ENCODE measurements around the gene FRMD4B. TPM values are rescaled to one million over a fixed set of nuclear protein-coding genes. Genes with fewer than 3 reads are reported as not detected.
A peak's percentile ranks its signal among the peaks of the same experiment; 100 is the strongest.

The FRMD4B gene
- total RNA-seq, 2 donors from 2014 or later, result 27.1 to 38.3 TPM

- Mint-ChIP-seq H3K27ac (no peak overlapping the region), H3K4me1 (ENCODE audit: low read depth in 2 of 2) (peaks cover 4 to 13% of the 10 kb centered on the region in 2 donors), H3K9me3 (no peaks in the 10 kb centered on the region), H3K27me3 (peaks cover 8 to 11% of the 10 kb centered on the region in 2 donors), H3K36me3 (no peaks in the 10 kb centered on the region), H3K4me3 (no peak overlapping the region)
- ATAC-seq (no peak), DNase-seq (ENCODE audit: low spot score) (no peak)
These were observed 3.8 kb upstream of the FRMD4B start for GRCh38 chr3:69389520-69390248.

GRCh38 chr3:69388241-69388640, 2.4 kb upstream of the FRMD4B start:
- DNase-seq (ENCODE audit: low spot score) (no peak), ATAC-seq (no peak)
- no peak overlapping the region for H3K4me3 Mint-ChIP-seq
- H3K36me3 Mint-ChIP-seq, result no peaks in the 10 kb centered on the region
- H3K27me3 Mint-ChIP-seq, result peaks cover 11% of the 10 kb centered on the region in 2 donors
- H3K27ac Mint-ChIP-seq, result no peak overlapping the region
- H3K9me3 Mint-ChIP-seq, result no peaks in the 10 kb centered on the region
- H3K4me1 Mint-ChIP-seq (ENCODE audit: low read depth in 2 of 2), result peaks cover 7 to 16% of the 10 kb centered on the region in 2 donors

GRCh38 chr3:69386556-69387385, 883 bp upstream of the FRMD4B start:
- ATAC-seq (peak in 1 of 2 donors; percentile 10), DNase-seq (ENCODE audit: low spot score) (no peak)
- peaks cover 5 to 6% of the 10 kb centered on the region in 2 donors for H3K27me3 Mint-ChIP-seq
- H3K27ac Mint-ChIP-seq, result no peak overlapping the region
- H3K36me3 Mint-ChIP-seq, result no peaks in the 10 kb centered on the region
- H3K4me1 Mint-ChIP-seq (ENCODE audit: low read depth in 2 of 2), result peaks cover 7 to 16% of the 10 kb centered on the region in 2 donors
- H3K4me3 Mint-ChIP-seq, result peak overlapping the region; percentile 85
- H3K9me3 Mint-ChIP-seq, result no peaks in the 10 kb centered on the region

- no peak overlapping the region for H3K27ac Mint-ChIP-seq
- peaks cover 0 to 3% of the 10 kb centered on the region in 2 donors for H3K27me3 Mint-ChIP-seq
- H3K4me3 Mint-ChIP-seq, result peak overlapping the region; percentile 85
- DNase-seq (ENCODE audit: low spot score) (no peak), ATAC-seq (no peak)
- no peaks in the 10 kb centered on the region for H3K9me3 Mint-ChIP-seq
- peaks cover 7 to 16% of the 10 kb centered on the region in 2 donors for H3K4me1 Mint-ChIP-seq (ENCODE audit: low read depth in 2 of 2)
- H3K36me3 Mint-ChIP-seq, result no peaks in the 10 kb centered on the region
These were observed 665 bp downstream of the FRMD4B start for GRCh38 chr3:69385123-69385722.

GRCh38 chr3:69384326-69384725, 1.6 kb downstream of the FRMD4B start:
- DNase-seq (ENCODE audit: low spot score) (no peak), ATAC-seq (no peak)
- H3K4me1 Mint-ChIP-seq (ENCODE audit: low read depth in 2 of 2), result peaks cover 7 to 16% of the 10 kb centered on the region in 2 donors
- peaks cover 0 to 3% of the 10 kb centered on the region in 2 donors for H3K27me3 Mint-ChIP-seq
- H3K36me3 Mint-ChIP-seq, result no peaks in the 10 kb centered on the region
- H3K4me3 Mint-ChIP-seq, result peak overlapping the region; percentile 85
- no peaks in the 10 kb centered on the region for H3K9me3 Mint-ChIP-seq
- H3K27ac Mint-ChIP-seq, result no peak overlapping the region

DNA sequence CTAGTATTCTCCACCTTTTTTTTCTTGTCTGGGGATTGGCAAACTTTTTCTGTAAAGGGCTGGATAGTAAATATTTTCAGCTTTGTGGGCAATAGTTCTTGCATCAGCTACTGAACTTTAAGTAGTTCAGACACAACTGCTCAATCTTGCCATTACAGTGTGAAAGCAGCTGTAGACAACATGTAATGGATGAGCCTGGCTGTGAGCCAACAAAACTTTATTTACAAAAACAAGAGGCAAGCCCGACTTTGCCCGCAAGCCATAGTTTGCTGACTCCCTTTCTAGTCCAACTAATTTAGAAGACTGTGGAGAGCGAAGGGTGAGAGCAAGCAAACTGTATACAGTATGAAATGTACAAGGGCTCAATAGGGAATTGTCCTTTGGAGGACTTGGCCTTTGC, 6.2 kb downstream of the FRMD4B start:
- Mint-ChIP-seq H3K4me3 (no peak overlapping the region), H3K4me1 (ENCODE audit: low read depth in 2 of 2) (peaks cover 3% of the 10 kb centered on the region in 2 donors), H3K36me3 (no peaks in the 10 kb centered on the region), H3K27ac (no peak overlapping the region), H3K9me3 (no peaks in the 10 kb centered on the region), H3K27me3 (peaks cover 0 to 3% of the 10 kb centered on the region in 2 donors)
- no peak for ATAC-seq
- DNase-seq (ENCODE audit: low spot score), result no peak

GRCh38 chr3:69378112-69378802, 7.6 kb downstream of the FRMD4B start:
- ATAC-seq (no peak), DNase-seq (ENCODE audit: low spot score) (no peak)
- H3K27me3 Mint-ChIP-seq, result no peaks in the 10 kb centered on the region
- no peaks in the 10 kb centered on the region for H3K36me3 Mint-ChIP-seq
- H3K4me3 Mint-ChIP-seq, result no peak overlapping the region
- no peak overlapping the region for H3K27ac Mint-ChIP-seq
- no peaks in the 10 kb centered on the region for H3K4me1 Mint-ChIP-seq (ENCODE audit: low read depth in 2 of 2)
- H3K9me3 Mint-ChIP-seq, result no peaks in the 10 kb centered on the region

GRCh38 chr3:69377262-69377661, 8.6 kb downstream of the FRMD4B start:
- Mint-ChIP-seq H3K4me3 (no peak overlapping the region), H3K4me1 (ENCODE audit: low read depth in 2 of 2) (no peaks in the 10 kb centered on the region), H3K36me3 (no peaks in the 10 kb centered on the region), H3K27ac (no peak overlapping the region), H3K27me3 (no peaks in the 10 kb centered on the region), H3K9me3 (no peaks in the 10 kb centered on the region)
- ATAC-seq, result no peak
- DNase-seq (ENCODE audit: low spot score), result no peak

GRCh38 chr3:69376731-69377130, 9.2 kb downstream of the FRMD4B start:
- Mint-ChIP-seq H3K27me3 (no peaks in the 10 kb centered on the region), H3K36me3 (no peaks in the 10 kb centered on the region), H3K4me1 (ENCODE audit: low read depth in 2 of 2) (peaks cover 4% of the 10 kb centered on the region in 2 donors), H3K27ac (no peak overlapping the region), H3K4me3 (no peak overlapping the region), H3K9me3 (no peaks in the 10 kb centered on the region)
- DNase-seq (ENCODE audit: low spot score) (no peak), ATAC-seq (no peak)

DNA sequence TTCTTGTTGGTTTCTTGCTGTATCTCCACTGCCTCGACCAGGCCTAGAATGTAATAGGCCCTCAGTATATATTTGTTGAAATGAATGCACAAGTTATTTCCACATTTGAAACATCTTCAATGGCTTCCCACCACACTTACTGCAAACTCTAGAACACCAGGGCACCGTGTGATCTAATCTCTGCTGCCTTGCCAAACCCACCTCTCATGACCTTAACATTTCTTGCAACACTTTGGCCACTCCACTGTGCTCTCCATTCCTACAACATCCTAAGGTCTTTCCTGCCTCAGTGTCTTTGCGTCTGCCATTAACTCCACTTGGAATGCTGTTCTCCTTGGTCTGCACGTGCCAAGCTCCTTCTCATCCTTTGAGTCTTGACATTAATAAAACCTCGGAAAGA, 14.1 kb downstream of the FRMD4B start:
- Mint-ChIP-seq H3K9me3 (no peaks in the 10 kb centered on the region), H3K4me1 (ENCODE audit: low read depth in 2 of 2) (peaks cover 32 to 42% of the 10 kb centered on the region in 2 donors), H3K27me3 (no peaks in the 10 kb centered on the region), H3K36me3 (no peaks in the 10 kb centered on the region), H3K4me3 (no peak overlapping the region), H3K27ac (peak overlapping the region in 1 of 2 donors; percentile 56)
- ATAC-seq (no peak), DNase-seq (ENCODE audit: low spot score) (no peak)

DNA sequence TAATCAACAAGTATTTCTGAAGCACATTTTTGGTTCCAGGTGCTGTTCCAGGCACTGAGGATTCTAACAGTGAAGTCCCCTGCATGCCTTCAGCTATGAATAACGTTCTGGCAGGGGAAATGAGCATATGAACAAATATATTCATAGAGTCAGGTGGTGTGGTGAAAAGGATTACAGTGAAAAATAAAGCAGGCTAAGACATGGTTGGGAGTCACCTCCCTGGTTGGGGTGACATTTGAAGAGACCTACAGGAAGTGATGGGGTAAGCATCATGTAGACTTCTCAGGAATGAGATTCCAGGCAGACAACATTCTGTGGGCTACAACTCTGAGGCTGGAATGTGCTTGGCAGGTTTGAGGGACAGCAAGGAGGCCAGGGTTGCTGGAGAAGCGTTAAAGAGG, 15.0 kb downstream of the FRMD4B start:
- peak overlapping the region; percentile 12 to 56 for H3K27ac Mint-ChIP-seq
- H3K4me1 Mint-ChIP-seq (ENCODE audit: low read depth in 2 of 2), result peaks cover 33 to 42% of the 10 kb centered on the region in 2 donors
- H3K4me3 Mint-ChIP-seq, result peak overlapping the region; percentile 30
- no peaks in the 10 kb centered on the region for H3K36me3 Mint-ChIP-seq
- DNase-seq (ENCODE audit: low spot score) (no peak), ATAC-seq (no peak)
- no peaks in the 10 kb centered on the region for H3K9me3 Mint-ChIP-seq
- H3K27me3 Mint-ChIP-seq, result no peaks in the 10 kb centered on the region

GRCh38 chr3:69370156-69370883, 15.6 kb downstream of the FRMD4B start:
- Mint-ChIP-seq H3K9me3 (no peaks in the 10 kb centered on the region), H3K4me1 (ENCODE audit: low read depth in 2 of 2) (peaks cover 33 to 42% of the 10 kb centered on the region in 2 donors), H3K36me3 (no peaks in the 10 kb centered on the region), H3K27ac (peak overlapping the region; percentile 34 to 64), H3K4me3 (peak overlapping the region; percentile 30), H3K27me3 (no peaks in the 10 kb centered on the region)
- ATAC-seq, result peak; percentile 63 to 65
- no peak for DNase-seq (ENCODE audit: low spot score)
